Smooth muscle cell of the brain vasculature (primary cell): ENCODE results near the gene CDK5R1.
"Not testable (repeated sequence)": the region's sequence is repeated elsewhere in the genome, so short reads cannot be mapped to it uniquely, and the experiment has no call there.

Experiments
- DNase-seq: peaks from one replicate; pipeline ENCODE4 v3.0.0-alpha.2; 2012; ENCODE audit warnings: low read depth, low spot score

The CDK5R1 gene

DNA sequence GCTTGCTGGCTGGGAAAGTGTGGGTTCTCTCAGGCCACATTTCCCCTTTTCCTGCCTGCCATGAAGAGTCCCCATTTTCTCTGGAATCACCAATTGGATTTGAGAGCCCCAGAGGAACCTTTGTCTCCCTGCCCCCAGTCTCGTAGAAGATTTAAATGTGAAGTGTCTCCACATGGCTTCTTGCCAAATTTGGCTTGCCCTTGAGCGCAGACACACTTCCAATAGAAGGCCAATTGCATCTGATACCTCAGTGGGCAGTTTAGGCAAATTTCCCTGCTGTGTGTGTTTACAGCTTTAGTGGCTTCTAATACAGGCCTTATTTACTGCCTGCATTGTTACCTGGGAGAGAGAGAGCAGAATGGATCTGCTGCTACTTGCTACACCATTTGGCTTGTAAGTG is 29.7 kb downstream of the CDK5R1 start:
- DNase-seq = no peak

- DNase-seq = no peak
Observed at GRCh38 chr17:32516940-32517701, 30.3 kb downstream of the CDK5R1 start.

GRCh38 chr17:32517982-32518381 is 31.2 kb downstream of the CDK5R1 start:
- DNase-seq = no peak

DNA sequence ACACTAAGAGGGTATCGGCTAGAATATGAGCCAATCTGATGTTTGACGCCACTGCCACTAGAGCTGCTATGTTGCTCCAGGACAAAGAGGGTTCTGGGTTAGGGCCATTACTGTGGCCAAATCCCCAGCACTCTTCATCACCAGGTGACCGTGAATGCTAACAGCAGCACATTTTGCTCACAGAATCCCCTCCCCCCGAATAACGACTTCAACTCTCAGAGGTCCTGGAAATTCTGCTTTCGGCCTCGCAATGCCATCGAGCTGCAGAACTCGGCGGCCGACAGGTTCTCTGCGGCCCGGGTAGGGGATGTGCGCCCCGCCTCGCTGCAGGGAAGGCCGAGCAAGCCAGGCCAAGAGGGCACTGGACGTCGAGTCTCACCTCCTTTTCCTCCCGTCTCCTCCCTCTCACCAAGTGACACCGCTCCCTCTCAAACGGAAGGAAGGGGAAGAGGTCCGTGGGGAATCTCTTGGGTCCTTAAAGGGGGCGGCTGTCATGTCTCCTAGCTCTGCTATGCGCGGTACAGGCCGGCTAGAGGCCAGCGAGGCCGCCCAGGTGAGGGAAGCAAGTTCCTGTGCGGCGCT is 31.9 kb downstream of the CDK5R1 start:
- DNase-seq = no peak

- DNase-seq = no peak
Observed at GRCh38 chr17:32519228-32520103, 32.7 kb downstream of the CDK5R1 start.

- no peak for DNase-seq
Observed at GRCh38 chr17:32520104-32520701, 33.4 kb downstream of the CDK5R1 start.

GRCh38 chr17:32520737-32521404 is 34.1 kb downstream of the CDK5R1 start:
- DNase-seq = no peak

- DNase-seq = no peak
Observed at GRCh38 chr17:32523017-32523680, 36.4 kb downstream of the CDK5R1 start.

- no peak for DNase-seq
Observed at GRCh38 chr17:32523827-32524552, 37.2 kb downstream of the CDK5R1 start.

DNA sequence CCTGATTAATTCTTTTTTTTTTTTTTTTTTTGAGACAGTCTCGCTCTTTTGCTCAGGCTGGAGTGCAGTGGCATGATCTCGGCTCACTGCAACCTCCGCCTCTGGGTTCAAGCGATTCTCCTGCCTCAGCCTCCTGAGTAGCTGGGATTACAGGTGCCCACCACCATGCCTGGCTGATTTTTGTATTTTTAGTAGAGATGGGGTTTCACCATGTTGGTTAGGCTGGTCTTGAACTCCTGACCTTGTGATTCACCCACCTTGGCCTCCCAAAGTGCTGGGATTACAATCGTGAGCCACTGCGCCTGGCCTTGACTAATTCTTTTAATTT is 37.7 kb downstream of the CDK5R1 start:
- DNase-seq = not testable (repeated sequence)

DNA sequence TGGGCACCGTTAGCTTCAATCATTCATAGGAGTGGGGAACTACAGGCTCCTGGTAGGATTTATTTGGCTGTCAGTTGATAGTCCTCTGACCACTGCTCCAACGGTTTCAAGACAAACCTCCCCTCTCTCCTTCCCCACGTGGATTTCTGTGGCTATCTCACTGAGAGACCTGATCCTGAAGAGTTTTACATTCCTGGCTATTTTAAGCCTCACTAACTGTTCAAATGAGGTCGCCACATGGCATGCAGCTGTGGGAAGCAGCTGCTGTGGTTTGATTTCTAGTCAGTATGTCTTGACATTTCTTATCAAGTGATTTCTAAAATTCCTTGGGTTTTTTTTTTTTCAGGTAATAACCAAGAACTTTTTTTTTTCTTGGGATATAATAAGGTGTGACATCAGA is 38.3 kb downstream of the CDK5R1 start:
- no peak for DNase-seq

- DNase-seq = no peak
Observed at GRCh38 chr17:32527146-32527545, 40.4 kb downstream of the CDK5R1 start.

- no peak for DNase-seq
Observed at GRCh38 chr17:32528825-32529224, 42.0 kb downstream of the CDK5R1 start.

DNA sequence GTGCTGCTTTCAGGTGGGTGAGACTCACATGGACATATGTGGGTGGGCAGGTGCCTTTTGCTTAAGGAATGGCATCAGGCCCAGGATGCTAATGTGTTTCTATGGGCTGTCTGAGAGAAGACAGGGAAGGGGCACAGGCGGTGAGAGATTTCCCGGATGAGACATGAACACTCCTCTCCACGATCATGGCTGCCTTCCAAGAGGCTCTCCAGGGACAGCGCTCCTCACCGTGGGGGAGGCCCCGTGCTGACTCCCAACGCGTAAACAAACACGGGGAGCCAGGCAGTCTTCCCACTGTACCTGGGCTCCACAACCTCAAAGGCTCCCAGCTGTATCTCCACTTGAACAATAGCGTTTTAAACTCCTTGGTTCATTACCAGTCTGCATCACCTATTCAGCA is 42.8 kb downstream of the CDK5R1 start:
- no peak for DNase-seq

DNA sequence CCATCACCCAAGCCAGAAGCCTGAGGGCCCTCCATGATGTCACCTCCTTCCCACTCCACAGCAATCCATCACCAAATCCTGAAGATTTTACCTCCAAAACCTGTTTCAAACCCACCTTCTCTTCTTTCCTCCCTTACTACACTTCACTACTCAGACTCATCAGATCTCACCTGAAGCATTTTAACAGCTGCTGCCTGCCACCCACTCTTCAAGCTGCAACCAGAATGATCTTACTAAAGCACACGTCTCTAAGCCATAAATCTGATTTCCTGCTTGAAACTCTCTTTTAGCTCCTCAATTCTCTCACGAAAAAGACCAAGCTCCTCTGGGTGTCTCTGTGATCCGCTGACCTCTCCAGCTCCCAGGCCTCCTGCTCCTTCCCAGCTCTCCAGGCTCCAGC is 46.5 kb downstream of the CDK5R1 start:
- no peak for DNase-seq

DNA sequence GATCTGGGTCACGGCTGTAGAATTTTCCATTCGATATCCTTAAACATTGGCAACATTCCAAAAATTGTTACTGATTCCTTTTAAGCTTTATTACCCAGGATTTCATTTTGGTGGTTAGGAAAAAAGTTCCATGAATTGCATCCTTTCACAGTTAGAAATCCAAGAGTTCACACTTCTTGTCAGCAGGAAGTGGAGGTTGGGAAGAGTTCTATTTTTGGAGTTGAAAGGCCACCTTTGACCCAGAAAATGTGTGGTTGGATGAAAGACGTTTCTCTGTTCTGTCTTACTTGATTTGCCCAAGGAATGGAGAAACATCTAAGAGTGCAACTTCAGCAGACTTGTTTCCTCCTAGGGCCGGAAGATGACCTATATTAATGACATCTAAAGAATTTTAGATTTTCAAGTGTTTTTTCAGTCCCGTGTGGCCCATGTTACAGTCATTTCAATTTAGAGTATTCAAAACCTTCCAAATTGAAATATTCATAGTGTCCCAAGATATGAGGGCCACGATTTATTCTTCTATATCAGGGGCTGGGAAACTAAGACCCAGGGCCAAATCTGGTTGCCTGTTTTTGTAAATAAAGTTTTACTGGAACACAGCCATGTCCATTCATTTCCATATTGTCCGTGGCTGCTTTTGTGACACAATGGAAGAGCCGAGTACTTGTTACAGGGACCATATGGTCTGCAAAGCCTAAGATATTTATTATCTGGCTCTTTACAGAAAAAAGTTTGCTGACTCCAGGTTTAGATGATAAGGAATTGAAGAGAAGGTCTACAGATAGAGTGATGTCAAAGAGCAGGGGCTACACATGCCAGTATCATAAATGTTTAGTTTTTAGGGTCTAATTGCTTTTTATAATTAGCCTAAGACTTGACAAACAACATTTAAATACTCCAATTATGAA is 50.2 kb downstream of the CDK5R1 start:
- peak; percentile 20 for DNase-seq
